ENCODE results near the gene BGN. TPM values are rescaled to one million over a fixed set of nuclear protein-coding genes. Genes with fewer than 3 reads are reported as not detected.

BGN gene
- total RNA-seq, 1 experiment from 2014 or later, result not detected

- Histone ChIP-seq H2AFZ (ENCODE audit: low read length) (no peak overlapping the region), H3K27ac (ENCODE audit: low read length) (no peak overlapping the region), H3K4me2 (ENCODE audit: low read depth, low read length, poor library complexity, severe bottlenecking) (no peak overlapping the region), H3K4me3 (ENCODE audit: low read length) (no peak overlapping the region), H3K36me3 (ENCODE audit: insufficient read depth, low read length) (no peaks in the 10 kb centered on the region), H3K4me1 (ENCODE audit: low read length) (no peaks in the 10 kb centered on the region), H3K27me3 (ENCODE audit: low read length) (no peaks in the 10 kb centered on the region), H3K9me2 (replicated peaks; ENCODE audit: insufficient read depth, low read length) (no peaks in the 10 kb centered on the region), H3K9ac (ENCODE audit: low read length) (no peak overlapping the region), H4K20me1 (ENCODE audit: insufficient read depth, low read depth, low read length) (no peaks in the 10 kb centered on the region), H3K9me3 (ENCODE audit: low read length) (no peaks in the 10 kb centered on the region), H3K79me2 (ENCODE audit: low read length) (no peaks in the 10 kb centered on the region)
- DNase-seq, result no peak
These were observed 23.4 kb downstream of the BGN start for GRCh38 chrX:153517946-153518834.

GRCh38 chrX:153519569-153520286 lies 24.9 kb downstream of the BGN start:
- no peaks in the 10 kb centered on the region for H3K27me3 ChIP-seq (ENCODE audit: low read length)
- no peaks in the 10 kb centered on the region for H3K9me2 ChIP-seq (replicated peaks; ENCODE audit: insufficient read depth, low read length)
- no peak overlapping the region for H2AFZ ChIP-seq (ENCODE audit: low read length)
- H4K20me1 ChIP-seq (ENCODE audit: insufficient read depth, low read depth, low read length), result no peaks in the 10 kb centered on the region
- H3K4me2 ChIP-seq (ENCODE audit: low read depth, low read length, poor library complexity, severe bottlenecking), result no peak overlapping the region
- no peak overlapping the region for H3K9ac ChIP-seq (ENCODE audit: low read length)
- DNase-seq, result no peak
- no peaks in the 10 kb centered on the region for H3K4me1 ChIP-seq (ENCODE audit: low read length)
- no peaks in the 10 kb centered on the region for H3K9me3 ChIP-seq (ENCODE audit: low read length)
- H3K4me3 ChIP-seq (ENCODE audit: low read length), result no peak overlapping the region
- no peaks in the 10 kb centered on the region for H3K79me2 ChIP-seq (ENCODE audit: low read length)
- H3K36me3 ChIP-seq (ENCODE audit: insufficient read depth, low read length), result no peaks in the 10 kb centered on the region
- no peak overlapping the region for H3K27ac ChIP-seq (ENCODE audit: low read length)

GRCh38 chrX:153520287-153520917 lies 25.6 kb downstream of the BGN start:
- Histone ChIP-seq H3K9me2 (replicated peaks; ENCODE audit: insufficient read depth, low read length) (no peaks in the 10 kb centered on the region), H3K4me1 (ENCODE audit: low read length) (no peaks in the 10 kb centered on the region), H2AFZ (ENCODE audit: low read length) (no peak overlapping the region), H3K36me3 (ENCODE audit: insufficient read depth, low read length) (no peaks in the 10 kb centered on the region), H3K4me2 (ENCODE audit: low read depth, low read length, poor library complexity, severe bottlenecking) (no peak overlapping the region), H3K27ac (ENCODE audit: low read length) (no peak overlapping the region), H3K4me3 (ENCODE audit: low read length) (no peak overlapping the region), H3K9ac (ENCODE audit: low read length) (no peak overlapping the region), H4K20me1 (ENCODE audit: insufficient read depth, low read depth, low read length) (no peaks in the 10 kb centered on the region), H3K27me3 (ENCODE audit: low read length) (no peaks in the 10 kb centered on the region), H3K9me3 (ENCODE audit: low read length) (no peaks in the 10 kb centered on the region), H3K79me2 (ENCODE audit: low read length) (no peaks in the 10 kb centered on the region)
- no peak for DNase-seq

GRCh38 chrX:153521034-153521433 lies 26.3 kb downstream of the BGN start:
- Histone ChIP-seq H3K4me1 (ENCODE audit: low read length) (no peaks in the 10 kb centered on the region), H4K20me1 (ENCODE audit: insufficient read depth, low read depth, low read length) (no peaks in the 10 kb centered on the region), H3K27me3 (ENCODE audit: low read length) (no peaks in the 10 kb centered on the region)

GRCh38 chrX:153522259-153522658 lies 27.5 kb downstream of the BGN start:
- Histone ChIP-seq H3K36me3 (ENCODE audit: insufficient read depth, low read length) (no peaks in the 10 kb centered on the region), H3K27ac (ENCODE audit: low read length) (no peak overlapping the region), H3K4me3 (ENCODE audit: low read length) (no peak overlapping the region), H3K79me2 (ENCODE audit: low read length) (no peaks in the 10 kb centered on the region), H2AFZ (ENCODE audit: low read length) (no peak overlapping the region), H3K4me1 (ENCODE audit: low read length) (no peaks in the 10 kb centered on the region), H3K9ac (ENCODE audit: low read length) (no peak overlapping the region), H3K4me2 (ENCODE audit: low read depth, low read length, poor library complexity, severe bottlenecking) (no peak overlapping the region), H3K27me3 (ENCODE audit: low read length) (no peaks in the 10 kb centered on the region), H3K9me3 (ENCODE audit: low read length) (no peaks in the 10 kb centered on the region), H4K20me1 (ENCODE audit: insufficient read depth, low read depth, low read length) (no peaks in the 10 kb centered on the region), H3K9me2 (replicated peaks; ENCODE audit: insufficient read depth, low read length) (no peaks in the 10 kb centered on the region)
- DNase-seq, result no peak

More at GRCh38 chrX:153521034-153521433, 26.3 kb downstream of the BGN start:
- no peak overlapping the region for H3K27ac ChIP-seq (ENCODE audit: low read length)
- no peak overlapping the region for H3K9ac ChIP-seq (ENCODE audit: low read length)
- no peaks in the 10 kb centered on the region for H3K79me2 ChIP-seq (ENCODE audit: low read length)
- no peak overlapping the region for H3K4me3 ChIP-seq (ENCODE audit: low read length)
- no peak overlapping the region for H3K4me2 ChIP-seq (ENCODE audit: low read depth, low read length, poor library complexity, severe bottlenecking)
- H3K36me3 ChIP-seq (ENCODE audit: insufficient read depth, low read length), result no peaks in the 10 kb centered on the region
- H3K9me3 ChIP-seq (ENCODE audit: low read length), result no peaks in the 10 kb centered on the region
- no peaks in the 10 kb centered on the region for H3K9me2 ChIP-seq (replicated peaks; ENCODE audit: insufficient read depth, low read length)
- no peak overlapping the region for H2AFZ ChIP-seq (ENCODE audit: low read length)
- no peak for DNase-seq

GRCh38 chrX:153523269-153523668 lies 28.5 kb downstream of the BGN start:
- no peak overlapping the region for H3K4me3 ChIP-seq (ENCODE audit: low read length)
- no peaks in the 10 kb centered on the region for H3K36me3 ChIP-seq (ENCODE audit: insufficient read depth, low read length)
- no peaks in the 10 kb centered on the region for H3K27me3 ChIP-seq (ENCODE audit: low read length)
- no peak overlapping the region for H2AFZ ChIP-seq (ENCODE audit: low read length)
- H4K20me1 ChIP-seq (ENCODE audit: insufficient read depth, low read depth, low read length), result no peaks in the 10 kb centered on the region
- DNase-seq, result no peak
- no peak overlapping the region for H3K9ac ChIP-seq (ENCODE audit: low read length)
- no peaks in the 10 kb centered on the region for H3K4me1 ChIP-seq (ENCODE audit: low read length)
- H3K79me2 ChIP-seq (ENCODE audit: low read length), result no peaks in the 10 kb centered on the region
- no peak overlapping the region for H3K4me2 ChIP-seq (ENCODE audit: low read depth, low read length, poor library complexity, severe bottlenecking)
- no peak overlapping the region for H3K27ac ChIP-seq (ENCODE audit: low read length)
- H3K9me2 ChIP-seq (replicated peaks; ENCODE audit: insufficient read depth, low read length), result no peaks in the 10 kb centered on the region
- H3K9me3 ChIP-seq (ENCODE audit: low read length), result no peaks in the 10 kb centered on the region

GRCh38 chrX:153524234-153524633 lies 29.5 kb downstream of the BGN start:
- no peak for DNase-seq
- Histone ChIP-seq H3K4me2 (ENCODE audit: low read depth, low read length, poor library complexity, severe bottlenecking) (no peak overlapping the region), H3K9me2 (replicated peaks; ENCODE audit: insufficient read depth, low read length) (no peaks in the 10 kb centered on the region), H3K27ac (ENCODE audit: low read length) (no peak overlapping the region), H3K79me2 (ENCODE audit: low read length) (no peaks in the 10 kb centered on the region), H4K20me1 (ENCODE audit: insufficient read depth, low read depth, low read length) (no peaks in the 10 kb centered on the region), H2AFZ (ENCODE audit: low read length) (no peak overlapping the region), H3K4me3 (ENCODE audit: low read length) (no peak overlapping the region), H3K27me3 (ENCODE audit: low read length) (no peaks in the 10 kb centered on the region), H3K9me3 (ENCODE audit: low read length) (no peaks in the 10 kb centered on the region), H3K4me1 (ENCODE audit: low read length) (no peaks in the 10 kb centered on the region), H3K36me3 (ENCODE audit: insufficient read depth, low read length) (no peaks in the 10 kb centered on the region), H3K9ac (ENCODE audit: low read length) (no peak overlapping the region)

- Histone ChIP-seq H3K36me3 (ENCODE audit: insufficient read depth, low read length) (no peaks in the 10 kb centered on the region), H3K27me3 (ENCODE audit: low read length) (no peaks in the 10 kb centered on the region), H3K27ac (ENCODE audit: low read length) (no peak overlapping the region), H3K4me2 (ENCODE audit: low read depth, low read length, poor library complexity, severe bottlenecking) (no peak overlapping the region), H3K9me2 (replicated peaks; ENCODE audit: insufficient read depth, low read length) (no peaks in the 10 kb centered on the region), H3K4me3 (ENCODE audit: low read length) (no peak overlapping the region), H3K9ac (ENCODE audit: low read length) (no peak overlapping the region), H3K79me2 (ENCODE audit: low read length) (no peaks in the 10 kb centered on the region), H2AFZ (ENCODE audit: low read length) (no peak overlapping the region), H4K20me1 (ENCODE audit: insufficient read depth, low read depth, low read length) (no peaks in the 10 kb centered on the region), H3K4me1 (ENCODE audit: low read length) (no peaks in the 10 kb centered on the region), H3K9me3 (ENCODE audit: low read length) (no peaks in the 10 kb centered on the region)
- no peak for DNase-seq
These were observed 30.7 kb downstream of the BGN start for GRCh38 chrX:153525451-153525850.
